Astrocyte (in vitro differentiated cells and primary cell): ENCODE measurements around the gene NCEH1.
A peak's percentile ranks its signal among the peaks of the same experiment; 100 is the strongest.

Experiments used
- EZH2 ChIP-seq: IDR thresholded peaks from 2 replicates; pipeline ENCODE4 v1.6.1; 2012; ENCODE audit warnings: mild to moderate bottlenecking, low read length, inconsistent platforms; ENCODE audit not compliant: insufficient read depth
- TF ChIP-seq, protein P1 (sequence below): IDR thresholded peaks from 2 replicates; pipeline ENCODE4 v1.5.1; 2011; ENCODE audit warnings: low read depth, mild to moderate bottlenecking, inconsistent platforms, low read length, moderate library complexity; ENCODE audit not compliant: insufficient read depth

GRCh38 chr3:172675441-172676193, 35.2 kb downstream of the NCEH1 start:
- TF ChIP-seq, protein P1, sequence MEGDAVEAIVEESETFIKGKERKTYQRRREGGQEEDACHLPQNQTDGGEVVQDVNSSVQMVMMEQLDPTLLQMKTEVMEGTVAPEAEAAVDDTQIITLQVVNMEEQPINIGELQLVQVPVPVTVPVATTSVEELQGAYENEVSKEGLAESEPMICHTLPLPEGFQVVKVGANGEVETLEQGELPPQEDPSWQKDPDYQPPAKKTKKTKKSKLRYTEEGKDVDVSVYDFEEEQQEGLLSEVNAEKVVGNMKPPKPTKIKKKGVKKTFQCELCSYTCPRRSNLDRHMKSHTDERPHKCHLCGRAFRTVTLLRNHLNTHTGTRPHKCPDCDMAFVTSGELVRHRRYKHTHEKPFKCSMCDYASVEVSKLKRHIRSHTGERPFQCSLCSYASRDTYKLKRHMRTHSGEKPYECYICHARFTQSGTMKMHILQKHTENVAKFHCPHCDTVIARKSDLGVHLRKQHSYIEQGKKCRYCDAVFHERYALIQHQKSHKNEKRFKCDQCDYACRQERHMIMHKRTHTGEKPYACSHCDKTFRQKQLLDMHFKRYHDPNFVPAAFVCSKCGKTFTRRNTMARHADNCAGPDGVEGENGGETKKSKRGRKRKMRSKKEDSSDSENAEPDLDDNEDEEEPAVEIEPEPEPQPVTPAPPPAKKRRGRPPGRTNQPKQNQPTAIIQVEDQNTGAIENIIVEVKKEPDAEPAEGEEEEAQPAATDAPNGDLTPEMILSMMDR = peak; percentile 83
- no peak for TF ChIP-seq EZH2
